ENCODE data around the gene KLHL10.
"Not testable (repeated sequence)": the region's sequence is repeated elsewhere in the genome, so short reads cannot be mapped to it uniquely, and the experiment has no call there.

The KLHL10 gene

GRCh38 chr17:41813699-41814124 lies 23.9 kb upstream of the KLHL10 start:
- no peak for DNase-seq

GRCh38 chr17:41814195-41814594 lies 23.4 kb upstream of the KLHL10 start:
- no peak for DNase-seq

GRCh38 chr17:41816637-41817320 lies 20.8 kb upstream of the KLHL10 start:
- no peak for DNase-seq

- no peak for DNase-seq
Observed at GRCh38 chr17:41818024-41818423, 19.6 kb upstream of the KLHL10 start.

- no peak for DNase-seq
Observed at GRCh38 chr17:41821776-41822175, 15.8 kb upstream of the KLHL10 start.

GRCh38 chr17:41822216-41823140 lies 15.1 kb upstream of the KLHL10 start:
- DNase-seq, result no peak

GRCh38 chr17:41823141-41823524 lies 14.5 kb upstream of the KLHL10 start:
- DNase-seq, result no peak

GRCh38 chr17:41823580-41823979 lies 14.0 kb upstream of the KLHL10 start:
- DNase-seq, result no peak

- DNase-seq, result no peak
Observed at GRCh38 chr17:41824086-41824485, 13.5 kb upstream of the KLHL10 start.

- DNase-seq, result no peak
Observed at GRCh38 chr17:41825175-41825845, 12.3 kb upstream of the KLHL10 start.

GRCh38 chr17:41829961-41830360 lies 7.7 kb upstream of the KLHL10 start:
- not testable (repeated sequence) for DNase-seq

GRCh38 chr17:41835214-41835799 lies 2.3 kb upstream of the KLHL10 start:
- no peak for DNase-seq

GRCh38 chr17:41835800-41836549 lies 1.6 kb upstream of the KLHL10 start, which contains the start of gene NT5C3B:
Gene NT5C3B (minus strand): TSS chr17:41836232. CDS start chr17:41836193, 39 bp downstream.
- DNase-seq, result no peak

- DNase-seq, result no peak
Observed at GRCh38 chr17:41836550-41837196, 952 bp upstream of the KLHL10 start.

- not testable (repeated sequence) for DNase-seq
Observed at GRCh38 chr17:41839448-41839847, 1.8 kb downstream of the KLHL10 start.

GRCh38 chr17:41840781-41841180 lies 3.2 kb downstream of the KLHL10 start:
- DNase-seq, result not testable (repeated sequence)

GRCh38 chr17:41844971-41845370 lies 7.3 kb downstream of the KLHL10 start:
- no peak for DNase-seq

GRCh38 chr17:41848788-41849187 lies 11.2 kb downstream of the KLHL10 start:
- no peak for DNase-seq

- no peak for DNase-seq
Observed at GRCh38 chr17:41849251-41849990, 11.8 kb downstream of the KLHL10 start.

- not testable (repeated sequence) for DNase-seq
Observed at GRCh38 chr17:41851382-41851781, 13.8 kb downstream of the KLHL10 start.

Measured in hematopoietic multipotent progenitor cell treated with erythropoietin and hydrocortisone succinate and interleukin-3 and kit ligand, for 8 days (in vitro differentiated cells).